Neural progenitor cell (in vitro differentiated cells): Measurements from ENCODE around the gene TCOF1. TPM values are rescaled to one million over a fixed set of nuclear protein-coding genes. Genes with fewer than 3 reads are reported as not detected.

Experiments
- DNase-seq: peaks from one replicate; pipeline ENCODE4 v3.0.0-alpha.2; 2016; ENCODE audit warnings: low spot score
- H2AFZ ChIP-seq: fragments of 200-600 bp; sonication (generic); replicated peaks from 2 replicates; pipeline ENCODE4 v1.6.1; 2016; ENCODE audit warnings: antibody characterized with exemption
- H3F3A ChIP-seq: fragments of 200-600 bp; sonication (generic); 2 replicates; pipeline ENCODE4 v1.6.1; 2016; ENCODE audit warnings: antibody characterized with exemption, low read depth
- H3K27ac ChIP-seq: fragments of 200-600 bp; sonication (generic); 2 replicates; pipeline ENCODE4 v1.5.1; 2016; ENCODE audit warnings: mild to moderate bottlenecking
- H3K27me3 ChIP-seq: fragments of 200-600 bp; sonication (generic); 2 replicates; pipeline ENCODE4 v1.6.1; 2016; ENCODE audit warnings: mild to moderate bottlenecking, moderate library complexity
- H3K36me3 ChIP-seq: fragments of 200-600 bp; sonication (generic); 2 replicates; pipeline ENCODE4 v1.5.1; 2016
- H3K4me1 ChIP-seq: fragments of 200-600 bp; sonication (generic); 2 replicates; pipeline ENCODE4 v1.6.1; 2016; ENCODE audit warnings: mixed run types
- H3K4me2 ChIP-seq: fragments of 200-600 bp; sonication (generic); 2 replicates; pipeline ENCODE4 v1.6.1; 2016
- H3K4me3 ChIP-seq: fragments of 200-600 bp; sonication (generic); 2 replicates; pipeline ENCODE4 v1.5.1; 2016
- H3K79me2 ChIP-seq: fragments of 200-600 bp; sonication (generic); 2 replicates; pipeline ENCODE4 v1.6.1; 2016; ENCODE audit warnings: low read depth
- H3K9ac ChIP-seq: fragments of 200-600 bp; sonication (generic); 2 replicates; pipeline ENCODE4 v1.6.1; 2016
- H3K9me3 ChIP-seq: fragments of 200-600 bp; sonication (generic); 2 replicates; pipeline ENCODE4 v1.5.1; 2016; ENCODE audit warnings: low read depth
- H4K20me1 ChIP-seq: fragments of 200-600 bp; sonication (generic); 2 replicates; pipeline ENCODE4 v1.6.1; 2016; ENCODE audit warnings: low read depth
- H3K27ac Mint-ChIP-seq: 3 replicates; pipeline ENCODE4 v1.8.0; 2021; ENCODE audit warnings: mixed read lengths
- H3K27me3 Mint-ChIP-seq: 2 replicates; pipeline ENCODE4 v1.8.0; 2022; ENCODE audit warnings: low read depth, mild to moderate bottlenecking, inconsistent platforms, moderate library complexity, mixed read lengths; ENCODE audit not compliant: insufficient read depth
- H3K36me3 Mint-ChIP-seq: 3 replicates; pipeline ENCODE4 v1.8.0; 2021; ENCODE audit warnings: mixed read lengths
- H3K4me1 Mint-ChIP-seq: 3 replicates; pipeline ENCODE4 v1.8.0; 2021; ENCODE audit warnings: mixed read lengths
- H3K4me3 Mint-ChIP-seq: 3 replicates; pipeline ENCODE4 v1.8.0; 2021; ENCODE audit warnings: mild to moderate bottlenecking, moderate library complexity, mixed read lengths
- H3K9me3 Mint-ChIP-seq: 3 replicates; pipeline ENCODE4 v1.8.0; 2020; ENCODE audit warnings: mixed read lengths
- CTCF ChIP-seq: fragments of 200-600 bp; sonication (generic); IDR thresholded peaks from 2 replicates; pipeline ENCODE4 v1.5.1; 2017; ENCODE audit warnings: antibody characterized with exemption, mild to moderate bottlenecking
- EZH2 ChIP-seq: fragments of 200-600 bp; sonication (generic); IDR thresholded peaks from 2 replicates; pipeline ENCODE4 v1.6.1; 2017; ENCODE audit warnings: antibody characterized with exemption, mild to moderate bottlenecking, moderate library complexity
- EZH2phosphoT487 ChIP-seq: fragments of 200-600 bp; sonication (generic); IDR thresholded peaks from 2 replicates; pipeline ENCODE4 v1.6.1; 2017; ENCODE audit warnings: antibody characterized with exemption
- total RNA-seq: library from RNA; depleted of rRNA; stranded (reverse); fragments of >200 nt; gene quantifications from 2 replicates; pipeline ENCODE4 v1.2.3, GENCODE V29; 2015; ENCODE audit warnings: low replicate concordance

Gene TCOF1
- total RNA-seq, 1 donor from 2014 or later = 37.9 TPM

- Histone ChIP-seq H3K79me2 (no peaks in the 10 kb centered on the region), H3K36me3 (no peaks in the 10 kb centered on the region), H3K9me3 (no peaks in the 10 kb centered on the region), H2AFZ (no peak overlapping the region), H3F3A (no peaks in the 10 kb centered on the region), H3K4me1 (no peaks in the 10 kb centered on the region), H4K20me1 (peaks cover 3% of the 10 kb centered on the region), H3K27ac (no peak overlapping the region), H3K4me2 (no peak overlapping the region), H3K4me3 (no peak overlapping the region), H3K9ac (no peak overlapping the region), H3K27me3 (no peaks in the 10 kb centered on the region)
- TF ChIP-seq EZH2phosphoT487 (no peak), EZH2 (no peak), CTCF (no peak)
- H3K36me3 Mint-ChIP-seq = peaks cover 29% of the 10 kb centered on the region
- H3K27me3 Mint-ChIP-seq = peaks cover 4% of the 10 kb centered on the region
- H3K9me3 Mint-ChIP-seq = no peaks in the 10 kb centered on the region
- H3K4me1 Mint-ChIP-seq = peaks cover 6% of the 10 kb centered on the region
- DNase-seq = no peak
- peak overlapping the region; percentile 65 for H3K27ac Mint-ChIP-seq
- H3K4me3 Mint-ChIP-seq = no peak overlapping the region
Measured at GRCh38 chr5:150376799-150377771, 19.6 kb downstream of the TCOF1 start.

- Mint-ChIP-seq H3K9me3 (no peaks in the 10 kb centered on the region), H3K4me1 (peaks cover 6% of the 10 kb centered on the region), H3K4me3 (no peak overlapping the region), H3K27ac (peak overlapping the region; percentile 24), H3K27me3 (peaks cover 4% of the 10 kb centered on the region), H3K36me3 (peaks cover 29% of the 10 kb centered on the region)
- H3K36me3 ChIP-seq = no peaks in the 10 kb centered on the region
- no peaks in the 10 kb centered on the region for H3K79me2 ChIP-seq
- H3K4me1 ChIP-seq = no peaks in the 10 kb centered on the region
- DNase-seq = no peak
- H3K4me2 ChIP-seq = no peak overlapping the region
- no peaks in the 10 kb centered on the region for H3K27me3 ChIP-seq
- H3K27ac ChIP-seq = no peak overlapping the region
- no peaks in the 10 kb centered on the region for H3K9me3 ChIP-seq
- H3K4me3 ChIP-seq = no peak overlapping the region
- no peak overlapping the region for H2AFZ ChIP-seq
- H4K20me1 ChIP-seq = peaks cover 3% of the 10 kb centered on the region
- H3K9ac ChIP-seq = no peak overlapping the region
- TF ChIP-seq EZH2phosphoT487 = no peak
- no peak for TF ChIP-seq EZH2
- TF ChIP-seq CTCF = no peak
- no peaks in the 10 kb centered on the region for H3F3A ChIP-seq
Measured at GRCh38 chr5:150377964-150378694, 20.6 kb downstream of the TCOF1 start.

GRCh38 chr5:150384701-150385100 lies 27.2 kb downstream of the TCOF1 start:
- TF ChIP-seq CTCF (no peak), EZH2phosphoT487 (no peak), EZH2 (no peak)
- no peak overlapping the region for H3K4me3 ChIP-seq
- H4K20me1 ChIP-seq = no peaks in the 10 kb centered on the region
- H3K4me1 ChIP-seq = no peaks in the 10 kb centered on the region
- no peaks in the 10 kb centered on the region for H3K9me3 ChIP-seq
- no peak overlapping the region for H3K27ac Mint-ChIP-seq
- no peak overlapping the region for H3K27ac ChIP-seq
- H3K4me3 Mint-ChIP-seq = no peak overlapping the region
- peaks cover 18% of the 10 kb centered on the region for H3K36me3 Mint-ChIP-seq
- H3K4me2 ChIP-seq = no peak overlapping the region
- no peaks in the 10 kb centered on the region for H3K79me2 ChIP-seq
- peaks cover 4% of the 10 kb centered on the region for H3K36me3 ChIP-seq
- no peak overlapping the region for H3K9ac ChIP-seq
- no peak overlapping the region for H2AFZ ChIP-seq
- DNase-seq = no peak
- H3K9me3 Mint-ChIP-seq = no peaks in the 10 kb centered on the region
- no peaks in the 10 kb centered on the region for H3F3A ChIP-seq
- peaks cover 3% of the 10 kb centered on the region for H3K4me1 Mint-ChIP-seq
- H3K27me3 ChIP-seq = no peaks in the 10 kb centered on the region
- no peaks in the 10 kb centered on the region for H3K27me3 Mint-ChIP-seq
